GM12891 (cell line): ENCODE data around the gene SNX8.
"Not testable (repeated sequence)": the region's sequence is repeated elsewhere in the genome, so short reads cannot be mapped to it uniquely, and the experiment has no call there.

Experiments used
- DNase-seq: peaks from one replicate; pipeline ENCODE4 v3.0.0; 2011; ENCODE audit warnings: low spot score; ENCODE audit not compliant: insufficient read length
- FAIRE-seq: peaks from 2 replicates; lab custom pipeline; 2011; peaks lifted over from hg19 to GRCh38; lab: Jason Lieb, UNC
- PAX5 ChIP-seq: IDR thresholded peaks from 2 replicates; pipeline ENCODE4 v1.6.1; 2011; ENCODE audit warnings: low read length, moderate library complexity, mild to moderate bottlenecking; ENCODE audit not compliant: insufficient read depth, severe bottlenecking
- POLR2A ChIP-seq: IDR thresholded peaks from 2 replicates; pipeline ENCODE4 v1.6.1; 2011; ENCODE audit warnings: low read depth, low read length, control low read depth
- POLR2AphosphoS5 ChIP-seq: IDR thresholded peaks from 2 replicates; pipeline ENCODE4 v1.6.1; 2011; ENCODE audit warnings: low read depth, low read length, control low read depth
- POU2F2 ChIP-seq: IDR thresholded peaks from 2 replicates; pipeline ENCODE4 v1.6.1; 2011; ENCODE audit warnings: low read depth, mild to moderate bottlenecking, control low read depth, low read length, moderate library complexity
- SPI1 ChIP-seq: IDR thresholded peaks from 2 replicates; pipeline ENCODE4 v1.6.1; 2011; ENCODE audit warnings: low read depth, low read length, control low read depth
- TAF1 ChIP-seq: IDR thresholded peaks from 2 replicates; pipeline ENCODE4 v1.6.1; 2011; ENCODE audit warnings: low read depth, low read length, control low read depth

Gene SNX8

DNA sequence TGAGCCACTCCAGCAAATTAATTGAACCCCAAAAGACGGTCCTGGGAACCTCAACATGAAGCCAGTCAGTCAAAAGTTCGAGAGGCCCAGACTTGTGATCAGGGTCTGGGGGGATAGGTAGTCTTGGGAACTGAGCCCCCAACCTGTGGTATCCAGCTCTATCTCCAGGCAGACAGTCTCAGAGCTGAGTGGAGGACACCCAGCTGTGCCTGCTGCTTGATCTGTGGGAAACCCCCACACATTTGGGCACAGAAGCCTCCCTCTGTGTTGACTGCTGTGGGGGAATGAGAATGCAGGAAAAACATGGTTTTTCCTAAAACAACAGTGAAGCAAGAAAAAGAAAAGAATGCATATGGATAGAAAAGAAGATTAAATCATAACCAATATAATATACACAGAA lies 16.3 kb upstream of the SNX8 start:
- DNase-seq: no peak
- TF ChIP-seq POLR2A (no peak), SPI1 (no peak), POU2F2 (no peak), TAF1 (no peak), PAX5 (no peak), POLR2AphosphoS5 (no peak)
- FAIRE-seq: no peak

- TF ChIP-seq TAF1 (no peak), SPI1 (no peak), PAX5 (no peak), POLR2A (no peak), POU2F2 (no peak), POLR2AphosphoS5 (no peak)
- DNase-seq (no peak), FAIRE-seq (no peak)
Observed at GRCh38 chr7:2326951-2327350, 12.7 kb upstream of the SNX8 start.

- no peak for DNase-seq
- FAIRE-seq: no peak
Observed at GRCh38 chr7:2325162-2325561, 10.9 kb upstream of the SNX8 start.

DNA sequence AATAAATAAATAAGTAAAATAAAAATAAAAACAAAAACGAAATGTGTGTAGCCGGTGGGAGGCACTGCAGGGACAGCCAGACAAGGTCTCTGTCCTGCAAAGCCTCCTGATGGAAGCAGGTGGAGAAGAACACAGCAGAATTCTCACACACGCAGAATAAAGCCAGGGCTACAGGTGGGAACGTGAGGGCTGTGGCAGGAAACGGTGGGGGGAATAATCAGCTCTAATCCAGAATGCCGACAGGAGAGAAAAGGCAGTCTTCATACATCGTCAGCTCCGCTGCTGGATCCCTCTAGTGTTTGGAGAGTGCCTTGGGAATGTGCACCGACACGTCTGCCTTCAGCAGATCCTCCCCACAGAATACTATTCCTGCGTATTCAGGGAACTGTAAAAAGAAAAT lies 6.8 kb upstream of the SNX8 start:
- DNase-seq: no peak

More at GRCh38 chr7:2325162-2325561, 10.9 kb upstream of the SNX8 start:
- TF ChIP-seq TAF1 (no peak), POLR2AphosphoS5 (no peak), SPI1 (no peak), POLR2A (no peak), PAX5 (no peak), POU2F2 (no peak)

GRCh38 chr7:2317556-2318293 lies 3.5 kb upstream of the SNX8 start:
- TF ChIP-seq POLR2A: no peak
- TF ChIP-seq PAX5: no peak
- TF ChIP-seq SPI1: no peak
- TF ChIP-seq TAF1: no peak
- no peak for TF ChIP-seq POU2F2
- no peak for TF ChIP-seq POLR2AphosphoS5
- DNase-seq (no peak), FAIRE-seq (no peak)

More for the DNA sequence above, 6.8 kb upstream of the SNX8 start:
- TF ChIP-seq POLR2A: no peak
- no peak for TF ChIP-seq POU2F2
- no peak for TF ChIP-seq POLR2AphosphoS5
- no peak for TF ChIP-seq TAF1
- TF ChIP-seq SPI1: no peak
- TF ChIP-seq PAX5: no peak
- no peak for FAIRE-seq

DNA sequence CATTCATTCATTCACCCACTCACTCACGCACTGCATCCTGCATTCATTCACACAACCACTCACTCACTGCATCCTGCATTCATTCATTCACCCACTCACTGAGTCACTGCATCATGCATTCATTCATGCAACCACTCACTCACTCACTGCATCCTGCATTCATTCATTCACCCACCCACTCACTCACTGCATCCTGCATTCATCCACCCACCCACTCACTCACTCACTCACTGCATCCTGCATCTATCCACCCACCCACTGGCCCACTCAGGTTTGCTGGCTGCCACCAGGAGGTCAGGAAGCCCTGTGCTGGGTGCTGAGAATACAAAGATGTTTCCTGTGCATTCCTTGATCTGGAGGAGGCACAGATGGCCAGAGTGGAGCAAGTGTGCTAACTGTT lies 2.3 kb upstream of the SNX8 start:
- DNase-seq (no peak), FAIRE-seq (no peak)
- TF ChIP-seq POU2F2 (no peak), POLR2AphosphoS5 (no peak), TAF1 (no peak), POLR2A (no peak), SPI1 (no peak), PAX5 (no peak)

DNA sequence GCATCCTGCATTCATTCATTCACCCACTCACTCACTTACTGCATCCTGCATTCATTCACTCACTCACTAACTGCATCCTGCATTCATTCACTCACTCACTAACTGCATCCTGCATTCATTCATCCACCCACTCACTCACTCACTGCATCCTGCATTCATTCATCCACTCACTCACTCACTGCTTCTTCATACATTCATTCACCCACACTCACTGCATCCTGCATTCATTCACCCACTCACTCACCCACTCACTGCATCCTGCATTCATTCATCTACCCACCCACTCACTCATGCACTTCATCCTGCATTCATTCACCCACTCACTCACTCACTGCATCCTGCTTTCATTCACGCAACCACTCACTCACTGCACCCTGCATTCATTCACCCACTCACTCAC lies 1.5 kb upstream of the SNX8 start:
- FAIRE-seq (no peak), DNase-seq (no peak)

DNA sequence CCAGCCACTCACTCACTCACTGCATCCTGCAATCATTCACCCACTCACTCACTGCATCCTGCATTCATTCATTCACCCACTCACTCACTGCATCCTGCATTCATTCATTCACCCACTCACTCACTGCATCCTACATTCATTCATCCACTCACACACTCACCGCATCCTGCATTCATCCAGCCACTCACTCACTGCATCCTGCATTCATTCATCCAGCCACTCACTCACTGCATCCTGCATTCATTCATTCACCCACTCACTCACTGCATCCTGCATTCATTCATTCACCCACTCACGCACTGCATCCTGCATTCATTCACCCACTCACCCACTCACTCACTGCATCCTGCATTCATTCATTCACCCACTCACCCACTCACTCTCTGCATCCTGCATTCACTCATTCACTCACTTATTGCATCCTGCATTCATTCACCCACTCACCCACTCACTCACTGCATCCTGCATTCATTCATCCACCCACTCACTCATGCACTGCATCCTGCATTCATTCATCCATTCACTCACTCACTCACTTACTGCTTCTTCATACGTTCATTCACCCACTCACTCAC lies 802 bp upstream of the SNX8 start:
- not testable (repeated sequence) for DNase-seq
- FAIRE-seq: peak; percentile 43

More for the DNA sequence above, 1.5 kb upstream of the SNX8 start:
- TF ChIP-seq POLR2A (no peak), TAF1 (no peak), PAX5 (no peak), POU2F2 (no peak), POLR2AphosphoS5 (no peak), SPI1 (no peak)

DNA sequence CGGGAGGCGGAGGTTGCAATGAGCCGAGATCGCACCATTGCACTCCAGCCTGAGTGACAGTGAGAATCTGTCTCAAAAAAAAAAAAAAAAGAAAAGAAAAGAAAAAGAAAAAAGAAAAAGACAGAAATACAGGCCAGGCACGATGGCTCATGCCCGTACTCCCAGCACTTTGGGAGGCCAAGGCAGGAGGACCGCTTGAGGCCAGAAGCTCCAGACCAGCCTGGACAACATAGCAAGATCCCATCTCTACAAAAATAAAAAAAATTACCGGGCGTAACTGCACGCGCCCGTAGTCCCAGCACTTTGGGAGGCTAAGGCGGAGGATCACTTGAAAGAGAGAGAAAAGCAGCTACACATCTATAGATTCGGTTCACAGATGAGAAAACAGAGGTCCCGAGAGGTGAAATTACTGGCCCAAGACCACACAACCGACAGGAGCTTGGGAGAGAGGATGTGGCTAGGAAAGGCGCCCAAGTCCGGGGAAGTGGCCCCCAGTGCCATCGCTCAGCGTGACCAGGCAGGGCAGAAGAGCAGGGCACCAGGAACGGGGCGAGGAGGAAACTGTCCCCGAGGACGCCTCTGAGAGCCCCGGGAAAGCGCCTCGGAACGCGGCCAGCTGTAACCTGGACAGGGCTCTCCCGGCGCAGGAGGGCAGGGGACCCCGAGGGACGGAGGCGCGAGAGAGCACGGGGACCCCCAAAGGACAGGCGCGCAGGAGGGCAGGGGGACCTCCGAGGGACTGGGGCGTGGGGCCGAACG lies 612 bp downstream of the SNX8 start:
- DNase-seq (no peak), FAIRE-seq (no peak)
- TF ChIP-seq POLR2AphosphoS5 (no peak), TAF1 (no peak), PAX5 (no peak), POU2F2 (no peak)
